MM.1S (cell line): Measurements from ENCODE around the gene C15orf40.
A peak's percentile ranks its signal among the peaks of the same experiment; 100 is the strongest.

ENCODE experiments used
- DNase-seq: peaks from one replicate; pipeline ENCODE4 v3.0.0-alpha.2; 2015
- H2AFZ ChIP-seq: fragments of 300-600 bp; sonication (generic); 2 replicates; pipeline ENCODE4 v1.6.0; 2016; ENCODE audit warnings: antibody characterized with exemption, low read length
- H3F3A ChIP-seq: fragments of 300-600 bp; sonication (generic); 2 replicates; pipeline ENCODE4 v1.6.1; 2016; ENCODE audit warnings: mild to moderate bottlenecking, antibody characterized with exemption, low read length, moderate library complexity, mixed read lengths; ENCODE audit not compliant: insufficient read depth
- H3K27ac ChIP-seq: fragments of 300-600 bp; sonication (generic); 2 replicates; pipeline ENCODE4 v1.5.1; 2016; ENCODE audit warnings: mild to moderate bottlenecking, low read length
- H3K27me3 ChIP-seq: fragments of 300-600 bp; sonication (generic); replicated peaks from 2 replicates; pipeline ENCODE4 v1.6.0; 2016; ENCODE audit warnings: low read length; ENCODE audit not compliant: insufficient read depth
- H3K36me3 ChIP-seq: fragments of 300-600 bp; sonication (generic); replicated peaks from 2 replicates; pipeline ENCODE4 v1.6.1; 2016; ENCODE audit warnings: mild to moderate bottlenecking, low read length, mixed read lengths; ENCODE audit not compliant: insufficient read depth
- H3K4me1 ChIP-seq: fragments of 300-600 bp; sonication (generic); 2 replicates; pipeline ENCODE4 v1.6.1; 2016; ENCODE audit warnings: low read length, mixed read lengths
- H3K4me2 ChIP-seq: fragments of 300-600 bp; sonication (generic); 2 replicates; pipeline ENCODE4 v1.6.0; 2016; ENCODE audit warnings: low read depth, low read length
- H3K4me3 ChIP-seq: fragments of 300-600 bp; sonication (generic); 2 replicates; pipeline ENCODE4 v1.5.1; 2016; ENCODE audit warnings: low read length, mixed read lengths
- H3K79me2 ChIP-seq: fragments of 300-600 bp; sonication (generic); 2 replicates; pipeline ENCODE4 v1.6.1; 2016; ENCODE audit warnings: mixed run types, low read length, mixed read lengths
- H3K9ac ChIP-seq: fragments of 300-600 bp; sonication (generic); 2 replicates; pipeline ENCODE4 v1.6.1; 2016; ENCODE audit warnings: low read length, mixed read lengths
- H3K9me2 ChIP-seq: fragments of 300-600 bp; sonication (generic); replicated peaks from 2 replicates; pipeline ENCODE4 v1.6.1; 2016; ENCODE audit warnings: mild to moderate bottlenecking, low read length, mixed read lengths; ENCODE audit not compliant: insufficient read depth
- H3K9me3 ChIP-seq: fragments of 300-600 bp; sonication (generic); replicated peaks from 2 replicates; pipeline ENCODE4 v1.6.1; 2016; ENCODE audit warnings: mild to moderate bottlenecking, low read length, mixed read lengths; ENCODE audit not compliant: insufficient read depth
- H4K20me1 ChIP-seq: fragments of 300-600 bp; sonication (generic); 2 replicates; pipeline ENCODE4 v1.6.1; 2016; ENCODE audit warnings: mild to moderate bottlenecking, low read length, moderate library complexity, mixed read lengths; ENCODE audit not compliant: insufficient read depth
- CTCF ChIP-seq: fragments of 300-600 bp; sonication (generic); IDR thresholded peaks from 2 replicates; pipeline ENCODE4 v1.5.1; 2016; ENCODE audit warnings: antibody characterized with exemption, low read length, mixed read lengths
- EZH2 ChIP-seq: fragments of 300-600 bp; sonication (generic); optimal IDR thresholded peaks from 2 replicates; pipeline ENCODE3; 2017; ENCODE audit warnings: low read depth, mild to moderate bottlenecking, antibody characterized with exemption, low read length, mixed read lengths
- EZH2phosphoT487 ChIP-seq: fragments of 300-600 bp; sonication (generic); IDR thresholded peaks from 2 replicates; pipeline ENCODE4 v1.6.1; 2018; ENCODE audit warnings: antibody characterized with exemption, low read length

The C15orf40 gene

GRCh38 chr15:82959423-82959822, 52.0 kb downstream of the C15orf40 start:
- no peak for DNase-seq
- H3F3A ChIP-seq: no peaks in the 10 kb centered on the region

GRCh38 chr15:82958638-82959037, 52.8 kb downstream of the C15orf40 start:
- Histone ChIP-seq H3K27me3 (no peaks in the 10 kb centered on the region), H3K36me3 (no peaks in the 10 kb centered on the region), H3K4me2 (no peak overlapping the region), H3K9ac (no peak overlapping the region), H3K4me3 (no peak overlapping the region), H3K27ac (no peak overlapping the region), H4K20me1 (no peaks in the 10 kb centered on the region), H3K9me2 (no peaks in the 10 kb centered on the region), H3K79me2 (no peaks in the 10 kb centered on the region), H3F3A (no peaks in the 10 kb centered on the region), H3K9me3 (no peaks in the 10 kb centered on the region), H2AFZ (no peak overlapping the region), H3K4me1 (no peaks in the 10 kb centered on the region)
- DNase-seq: no peak
- TF ChIP-seq CTCF (no peak), EZH2 (no peak), EZH2phosphoT487 (no peak)

More at GRCh38 chr15:82959423-82959822, 52.0 kb downstream of the C15orf40 start:
- no peaks in the 10 kb centered on the region for H4K20me1 ChIP-seq
- H3K9me2 ChIP-seq: no peaks in the 10 kb centered on the region
- no peaks in the 10 kb centered on the region for H3K9me3 ChIP-seq
- H3K27ac ChIP-seq: no peak overlapping the region
- H3K4me1 ChIP-seq: no peaks in the 10 kb centered on the region
- no peak overlapping the region for H3K4me2 ChIP-seq
- no peak overlapping the region for H3K9ac ChIP-seq
- no peaks in the 10 kb centered on the region for H3K27me3 ChIP-seq
- H3K79me2 ChIP-seq: no peaks in the 10 kb centered on the region
- H3K4me3 ChIP-seq: no peak overlapping the region
- H3K36me3 ChIP-seq: no peaks in the 10 kb centered on the region
- TF ChIP-seq CTCF (no peak), EZH2 (no peak)
- H2AFZ ChIP-seq: no peak overlapping the region

GRCh38 chr15:82952158-82953081, 59.0 kb downstream of the C15orf40 start, which contains the start of gene HOMER2:
Gene HOMER2 (minus strand): TSS chr15:82952720. CDS start chr15:82952535, 185 bp downstream.
- Histone ChIP-seq H3K9me3 (no peaks in the 10 kb centered on the region), H3K4me2 (peak within 1 kb of the TSS; percentile 81), H3K9me2 (no peaks in the 10 kb centered on the region), H2AFZ (0 out of 2 replicates have a peak within 1 kb of the TSS, but pooled peaks have one; percentile 51), H3K27me3 (peaks cover 12% of the 10 kb centered on the region), H3F3A (peaks cover 17% of the 10 kb centered on the region), H3K4me1 (peaks cover 25% of the 10 kb centered on the region), H3K79me2 (no peaks in the 10 kb centered on the region), H4K20me1 (no peaks in the 10 kb centered on the region), H3K9ac (no peak within 1 kb of the TSS), H3K36me3 (no peaks in the 10 kb centered on the region), H3K27ac (no peak within 1 kb of the TSS), H3K4me3 (peak within 1 kb of the TSS; percentile 58)
- peak; percentile 11 for DNase-seq
- TF ChIP-seq EZH2phosphoT487 (no peak), CTCF (no peak), EZH2 (no peak)
